T1000 (cell line): Measurements from ENCODE around the gene LPO.

Experiments used
- DNase-seq: peaks from one replicate; lab custom pipeline; 2025; ENCODE audit warnings: mixed read lengths; lab: John Stamatoyannopoulos, UW

Gene LPO

DNA sequence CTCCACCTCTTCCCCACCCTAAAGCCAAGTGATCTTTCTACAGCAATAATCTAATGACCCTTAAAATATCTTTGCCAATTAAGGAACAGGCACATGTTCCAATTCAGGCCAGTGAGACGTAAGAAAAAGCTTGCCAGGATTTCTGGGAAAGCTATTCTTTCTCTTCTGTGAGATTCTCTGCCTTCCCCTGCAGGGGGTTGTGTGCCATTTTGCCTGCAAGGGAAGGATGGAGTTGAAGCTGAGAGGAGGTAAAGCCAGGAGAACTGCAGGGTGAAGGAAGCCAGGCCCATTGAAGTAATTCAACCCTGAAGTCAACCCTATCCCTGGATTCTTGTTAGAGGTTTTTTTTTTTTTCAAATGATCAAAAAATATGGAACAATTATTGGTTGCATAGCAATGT is 9.0 kb upstream of the LPO start:
- DNase-seq = no peak

GRCh38 chr17:58229881-58230280 is 8.5 kb upstream of the LPO start:
- DNase-seq = no peak

DNA sequence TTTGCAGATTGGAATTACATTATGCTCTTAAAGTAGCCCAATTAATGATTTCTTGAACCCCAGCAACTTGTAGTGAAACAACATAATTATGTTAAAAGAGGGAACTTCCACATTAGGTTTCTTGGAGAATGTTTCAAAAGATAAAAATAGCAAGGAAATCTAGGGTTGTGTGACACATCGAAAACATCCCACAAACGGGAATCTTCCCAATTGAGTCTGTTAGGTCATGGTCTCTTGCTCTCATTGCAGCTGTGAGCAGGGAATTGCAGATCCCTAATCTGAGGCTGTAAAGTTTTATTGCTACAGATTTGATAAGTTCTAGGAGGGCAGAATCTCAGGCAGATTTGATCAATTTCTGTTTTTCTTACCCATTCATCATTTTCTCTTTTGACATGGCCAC is 6.7 kb upstream of the LPO start:
- no peak for DNase-seq

DNA sequence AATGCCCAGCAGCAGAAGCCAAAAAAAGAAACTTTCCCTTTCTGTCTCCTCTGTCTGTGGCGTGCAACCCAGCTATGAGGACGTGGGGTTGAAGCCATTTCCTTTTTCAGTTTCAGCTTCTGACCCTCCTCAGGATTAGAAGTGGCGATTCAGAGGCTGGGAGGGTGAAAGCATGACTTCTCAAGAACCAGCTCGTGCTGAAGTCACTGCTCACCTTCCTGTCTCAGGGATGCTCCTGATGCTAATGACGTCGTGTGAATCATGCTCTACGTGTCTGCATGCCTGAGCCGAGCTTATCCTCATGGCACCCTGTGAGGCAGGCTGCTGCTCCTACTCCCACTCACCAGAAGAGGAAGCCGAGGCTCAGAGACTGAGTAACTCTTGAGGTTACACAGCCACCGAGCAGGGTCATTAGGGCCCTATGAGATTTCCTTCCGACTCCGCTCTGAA is 5.7 kb upstream of the LPO start:
- no peak for DNase-seq

DNA sequence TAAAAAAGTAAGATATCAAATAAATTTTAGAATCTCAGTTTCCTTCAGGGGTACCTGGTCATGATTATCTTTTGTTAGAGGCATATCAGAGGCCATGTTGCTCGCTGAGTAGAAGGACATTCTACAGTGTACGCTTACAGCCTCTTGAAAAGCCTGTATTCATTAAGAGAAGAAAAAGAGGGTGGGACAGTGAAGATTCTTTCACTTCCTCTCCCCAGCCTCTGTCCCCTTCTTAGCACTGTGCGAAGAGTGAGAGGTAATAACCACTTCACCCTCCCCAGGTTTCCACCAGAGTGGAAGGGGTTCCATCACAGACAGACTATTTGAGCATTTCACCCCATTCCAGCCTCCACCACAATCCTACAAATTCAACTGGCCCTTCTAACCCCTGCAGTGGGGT is 4.8 kb upstream of the LPO start:
- DNase-seq = no peak

DNA sequence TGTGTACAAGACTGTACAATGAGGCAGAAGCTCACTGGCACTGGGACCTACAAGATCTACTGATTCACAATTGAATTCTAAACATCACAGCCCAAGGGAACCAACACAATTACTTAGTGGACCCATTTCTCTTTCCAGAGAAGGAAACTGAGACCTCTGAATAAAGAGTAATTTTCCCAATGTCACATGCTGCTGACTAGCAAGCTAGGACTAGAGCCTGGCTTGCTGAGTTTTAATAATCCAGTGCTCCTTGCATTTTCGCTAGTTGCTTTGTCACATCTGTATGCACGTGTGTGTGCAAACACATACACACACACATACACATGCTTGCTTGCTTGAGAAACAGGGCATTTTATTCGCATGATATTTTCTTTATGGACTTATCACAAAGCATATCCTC is 3.9 kb upstream of the LPO start:
- DNase-seq = no peak

DNA sequence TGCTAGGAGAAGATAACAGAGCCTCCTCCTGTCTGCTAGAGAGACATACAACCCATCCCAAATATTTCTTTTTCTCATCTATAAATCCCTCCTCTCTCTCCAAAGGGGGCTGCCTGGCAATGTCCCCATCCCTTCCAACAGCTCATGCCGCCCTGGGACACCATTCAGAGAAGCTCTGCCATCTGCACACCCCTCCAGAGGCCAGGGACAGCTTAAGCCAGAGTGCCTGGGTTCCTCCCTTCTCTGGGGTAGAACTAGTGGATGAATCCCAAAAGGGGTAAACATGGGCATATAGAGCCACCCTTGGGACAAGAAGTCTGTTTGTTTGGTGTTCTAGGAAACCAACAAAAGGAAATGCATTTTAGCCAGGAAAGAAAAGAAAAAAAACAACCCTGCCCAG is 2.6 kb upstream of the LPO start:
- DNase-seq = no peak

DNA sequence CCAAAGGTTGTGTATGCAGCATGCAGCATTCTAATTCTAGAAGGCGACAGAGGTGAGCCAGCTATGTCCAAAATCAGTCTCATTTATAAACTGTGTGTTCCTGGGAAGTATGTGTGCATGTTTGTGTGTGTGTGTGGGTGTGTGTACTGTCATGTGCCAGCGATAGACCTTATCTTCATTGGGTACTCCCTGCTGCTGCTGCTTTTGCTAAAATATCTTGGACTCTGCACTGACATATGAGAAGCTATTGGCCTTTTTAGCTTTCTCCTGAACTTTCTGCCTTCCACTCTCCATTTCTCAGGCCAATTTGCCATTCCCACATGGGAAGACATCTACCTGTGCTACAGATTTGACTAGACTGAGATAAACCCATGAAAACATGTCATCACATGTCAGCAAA is 2.0 kb upstream of the LPO start:
- no peak for DNase-seq

GRCh38 chr17:58239987-58240386 is 1.6 kb downstream of the LPO start:
- no peak for DNase-seq

DNA sequence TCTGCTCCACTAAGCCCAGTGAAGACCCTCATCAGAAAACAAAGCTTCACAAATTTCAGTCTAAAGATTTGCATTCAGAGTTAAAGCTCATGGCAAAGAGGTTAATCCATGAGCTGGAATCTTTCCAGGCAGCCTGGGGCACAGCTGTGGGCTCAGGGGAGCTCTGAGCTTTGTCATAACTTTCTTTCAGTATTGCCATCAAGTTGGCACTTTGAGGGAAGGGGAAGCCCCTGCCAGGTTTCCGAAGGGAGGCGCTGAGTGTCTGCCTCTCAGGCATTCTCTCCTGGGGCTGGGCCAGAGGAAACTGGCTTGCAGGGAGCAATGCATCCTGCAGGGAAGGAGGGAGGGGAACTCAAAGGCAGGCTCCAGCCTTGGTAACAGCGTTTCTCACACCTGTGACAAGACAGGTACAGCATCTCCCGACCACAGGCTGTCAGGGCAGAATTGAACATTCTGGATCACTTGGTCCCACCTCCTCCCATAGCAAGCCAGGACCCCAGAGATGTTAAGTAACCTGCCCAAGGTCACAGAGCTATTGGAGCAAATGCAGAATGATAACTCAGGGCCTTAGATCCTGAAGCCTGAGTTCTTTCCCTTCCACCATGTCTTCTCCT is 3.9 kb downstream of the LPO start:
- no peak for DNase-seq

DNA sequence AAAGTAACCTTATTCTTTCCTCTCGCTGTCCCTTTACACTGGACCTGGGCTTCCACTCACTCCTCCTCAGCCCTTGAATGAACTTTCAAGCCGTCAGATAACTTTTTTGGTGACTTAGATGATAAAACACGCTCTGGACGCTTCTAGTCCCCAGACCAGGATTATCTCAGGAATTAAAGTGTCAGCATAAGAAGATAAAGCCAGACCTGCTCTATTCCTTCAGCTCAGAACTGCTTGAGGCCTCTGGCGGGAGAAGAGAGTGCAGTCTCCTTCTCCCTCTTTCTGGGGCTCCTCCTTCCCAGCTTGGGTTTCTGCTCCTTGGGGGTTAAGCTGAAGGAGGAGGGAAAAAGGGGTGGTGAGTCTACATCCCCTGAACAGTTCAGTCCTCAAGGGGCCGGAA is 6.6 kb downstream of the LPO start:
- DNase-seq = no peak

DNA sequence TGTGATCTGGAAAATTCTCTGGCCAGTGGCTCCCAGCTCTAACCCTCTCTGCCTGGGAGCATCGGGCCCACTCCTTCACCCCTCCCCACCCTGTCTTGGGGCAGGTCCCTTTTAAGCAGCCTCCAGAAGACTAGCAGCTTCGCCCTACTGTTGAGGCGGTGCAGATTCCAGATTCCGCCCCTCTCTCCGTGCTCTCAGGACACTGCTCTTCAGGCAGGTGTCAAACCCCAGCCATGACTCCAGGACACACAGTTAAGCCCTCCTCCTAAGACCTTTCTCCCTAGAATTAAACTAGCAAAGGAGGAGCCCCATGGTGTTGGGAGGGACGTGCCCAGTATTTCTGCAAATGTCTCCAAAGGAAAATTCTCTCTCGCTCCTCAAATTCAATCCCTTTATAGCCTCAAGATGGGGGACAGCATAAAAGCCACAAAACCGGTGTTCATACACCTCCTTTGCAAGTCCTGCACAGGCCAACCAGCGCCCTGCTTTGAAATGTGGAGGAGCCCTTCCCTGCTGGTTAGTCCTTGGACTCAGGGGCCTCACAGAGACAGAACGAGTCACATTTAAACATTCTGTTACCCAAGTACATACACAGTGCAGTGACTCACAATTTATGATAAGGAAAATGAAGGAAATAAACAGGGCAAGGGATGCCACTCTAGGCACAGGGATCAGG is 7.2 kb downstream of the LPO start:
- no peak for DNase-seq

DNA sequence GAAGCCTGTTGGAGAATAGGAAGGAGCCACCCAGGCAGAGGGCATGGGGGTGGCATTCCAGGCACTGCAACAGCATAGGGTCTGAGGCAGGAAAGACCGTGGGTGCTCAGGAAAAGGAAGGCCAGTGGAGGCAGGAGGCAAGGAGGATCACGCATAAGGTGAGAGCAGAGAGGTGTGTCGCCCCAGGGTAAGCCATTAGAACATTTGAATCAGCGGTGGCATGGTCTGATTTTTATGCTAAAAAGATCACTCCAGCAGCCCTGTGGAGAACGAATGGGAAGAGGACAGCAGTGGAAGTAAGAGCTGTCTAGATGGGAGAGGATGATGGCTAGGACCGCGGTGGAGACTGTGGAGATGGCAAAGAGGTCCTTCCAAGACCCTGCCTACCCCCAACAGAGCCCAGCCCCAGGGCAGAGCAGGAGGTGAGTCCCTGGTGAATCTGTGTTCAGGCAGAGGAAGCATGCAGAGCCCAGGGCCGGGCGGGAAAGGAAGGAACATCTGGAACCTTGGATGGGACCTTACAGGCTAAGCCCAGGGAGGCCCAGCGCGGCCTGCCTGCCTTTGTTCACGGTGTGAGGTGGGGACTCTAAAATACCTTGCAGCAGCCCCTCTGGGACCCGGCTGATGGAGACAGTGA is 7.8 kb downstream of the LPO start:
- DNase-seq = no peak

GRCh38 chr17:58246781-58247180 is 8.4 kb downstream of the LPO start:
- DNase-seq = no peak

DNA sequence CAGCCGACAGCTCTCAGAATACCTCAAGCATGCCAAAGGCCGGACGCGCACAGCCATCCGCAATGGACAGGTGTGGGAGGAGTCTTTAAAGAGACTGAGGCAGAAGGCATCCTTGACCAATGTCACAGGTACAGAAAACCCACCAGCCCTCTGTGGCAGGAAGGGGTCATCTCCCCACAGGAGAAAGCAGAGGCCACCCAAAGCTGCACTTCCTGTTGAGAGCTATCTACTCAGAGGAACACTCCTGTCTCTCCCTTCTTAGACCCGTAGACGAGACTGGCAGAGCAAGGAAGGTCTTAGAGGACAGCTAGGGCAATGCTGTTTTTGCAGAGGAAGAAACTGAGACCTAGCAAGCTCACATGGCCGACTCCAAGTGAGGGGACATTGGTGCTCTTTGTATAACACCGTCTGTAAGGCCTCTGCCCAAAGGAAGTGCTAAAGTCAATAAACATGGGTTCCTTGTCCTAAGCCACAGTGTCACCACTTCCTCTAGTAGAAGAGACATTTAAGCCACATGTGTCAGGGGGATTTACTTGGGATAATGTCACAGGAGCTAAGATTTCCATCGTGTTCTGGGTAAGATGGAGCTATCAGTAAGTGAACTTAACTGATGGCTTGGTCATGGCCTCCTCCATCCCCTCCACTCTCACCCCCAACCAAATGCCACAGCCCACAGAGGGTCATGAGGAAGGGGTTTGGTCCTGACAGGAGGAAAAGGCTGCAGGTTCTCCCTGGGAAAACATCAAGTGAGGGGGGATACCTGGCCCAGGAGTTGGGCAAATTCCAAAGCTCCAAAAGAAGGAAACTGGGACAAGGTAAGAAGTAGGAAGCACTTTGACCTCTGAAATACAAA is 9.4 kb downstream of the LPO start:
- DNase-seq = no peak

DNA sequence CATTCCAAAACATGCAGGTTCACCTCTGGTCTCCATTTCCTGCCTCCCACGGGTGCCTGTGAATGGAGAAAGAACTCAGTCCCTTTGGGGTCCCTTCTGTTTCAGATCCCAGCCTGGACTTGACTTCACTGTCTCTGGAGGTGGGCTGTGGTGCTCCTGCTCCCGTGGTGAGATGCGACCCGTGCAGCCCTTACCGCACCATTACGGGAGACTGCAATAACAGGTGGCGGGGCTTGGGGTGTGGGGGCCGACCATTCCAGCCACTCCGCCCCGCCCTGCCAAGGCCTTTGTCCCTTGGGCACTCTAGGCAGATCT is 10.5 kb downstream of the LPO start:
- DNase-seq = no peak

DNA sequence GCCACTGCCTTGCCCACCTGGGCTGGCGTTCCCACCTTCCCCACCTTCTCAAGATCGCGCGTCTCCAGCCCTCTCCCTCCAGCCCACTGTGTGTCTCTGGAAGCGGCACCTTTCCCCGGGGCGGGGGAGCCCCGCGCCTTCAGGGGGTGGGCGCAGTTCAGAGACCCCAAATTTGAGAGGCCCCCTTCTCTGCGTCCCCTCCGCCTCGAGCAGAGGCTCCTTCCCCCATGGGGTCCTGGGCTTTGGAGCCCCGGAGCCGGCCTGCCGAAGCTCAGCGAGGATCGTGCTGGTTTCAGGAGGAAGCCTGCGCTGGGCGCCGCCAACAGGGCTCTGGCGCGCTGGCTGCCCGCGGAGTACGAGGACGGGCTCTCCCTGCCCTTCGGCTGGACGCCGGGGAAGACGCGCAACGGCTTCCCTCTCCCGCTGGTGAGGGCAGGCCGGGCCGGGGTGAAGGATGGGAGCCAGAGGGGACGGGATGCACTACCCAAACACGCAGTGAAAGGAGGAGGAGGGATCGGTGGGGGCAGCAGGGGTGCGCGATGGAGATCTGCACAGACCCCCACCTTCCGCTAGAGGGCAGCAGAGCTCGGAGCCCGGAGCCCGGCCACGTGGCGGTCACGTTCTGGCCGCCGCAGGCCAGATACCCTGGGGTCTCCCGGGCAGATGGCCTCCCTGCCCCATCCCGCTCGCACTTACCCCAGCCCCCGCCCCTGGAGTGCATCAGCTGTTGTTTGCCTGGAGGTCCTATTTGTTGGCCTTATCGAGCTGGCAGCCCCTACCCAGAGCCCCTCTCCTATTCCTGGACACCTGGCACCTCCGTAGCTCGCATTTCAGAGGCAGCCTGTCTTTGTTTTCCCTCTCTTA is 11.1 kb downstream of the LPO start:
- DNase-seq = no peak

- DNase-seq = no peak
These were observed 12.1 kb downstream of the LPO start for GRCh38 chr17:58250344-58251011.

DNA sequence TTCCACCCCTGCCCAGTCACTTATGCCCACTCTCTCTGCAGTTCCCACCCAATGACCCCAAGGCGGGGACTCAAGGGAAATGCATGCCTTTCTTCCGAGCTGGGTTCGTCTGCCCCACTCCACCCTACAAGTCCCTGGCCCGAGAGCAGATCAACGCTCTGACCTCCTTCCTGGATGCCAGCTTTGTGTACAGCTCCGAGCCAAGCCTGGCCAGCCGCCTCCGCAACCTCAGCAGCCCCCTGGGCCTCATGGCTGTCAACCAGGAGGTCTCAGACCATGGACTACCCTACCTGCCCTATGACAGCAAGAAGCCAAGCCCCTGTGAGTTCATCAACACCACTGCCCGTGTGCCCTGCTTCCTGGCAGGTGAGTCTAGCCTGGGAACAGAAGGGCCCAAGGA is 13.8 kb downstream of the LPO start:
- no peak for DNase-seq

DNA sequence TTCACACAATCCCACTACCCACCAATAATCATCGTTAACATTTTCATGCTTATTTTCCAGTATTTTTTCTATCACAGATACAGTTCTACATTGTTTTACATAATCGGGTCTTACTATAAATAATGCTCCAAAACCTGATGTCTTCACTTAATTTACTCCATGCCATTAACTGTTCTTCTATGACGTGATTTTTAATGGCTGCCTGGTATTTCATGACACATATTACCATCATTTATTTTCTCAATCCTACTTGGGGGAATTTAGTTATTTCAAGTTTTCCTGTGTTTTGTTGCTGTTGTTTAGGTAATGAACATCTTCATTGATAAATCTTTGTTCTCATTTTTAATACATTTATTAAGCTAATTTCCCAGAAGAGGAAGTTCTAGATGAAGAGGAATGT is 14.7 kb downstream of the LPO start:
- DNase-seq = no peak

GRCh38 chr17:58254803-58255202 is 16.4 kb downstream of the LPO start:
- DNase-seq = no peak
